ENCODE data around the gene ETV5.
"Not testable (repeated sequence)": the region's sequence is repeated elsewhere in the genome, so short reads cannot be mapped to it uniquely, and the experiment has no call there.

DNA sequence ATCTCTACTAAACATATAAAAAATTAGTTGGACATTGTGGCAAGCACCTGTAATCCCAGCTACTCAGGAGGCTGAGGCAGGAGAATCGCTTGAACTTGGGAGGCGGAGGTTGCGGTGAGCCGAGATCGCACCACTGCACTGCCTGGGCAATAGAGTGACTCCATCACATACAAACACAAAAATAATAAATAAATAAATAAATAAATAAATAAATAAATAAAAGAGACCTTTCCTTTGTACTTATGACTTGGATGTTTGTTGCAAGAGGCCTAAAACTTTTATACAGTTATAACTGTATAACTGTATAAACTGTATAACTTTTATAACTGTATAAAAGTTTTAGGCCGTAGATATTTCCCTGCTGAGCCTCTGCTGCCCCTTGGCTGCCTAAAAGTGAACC, 87.6 kb downstream of the ETV5 start:
- not testable (repeated sequence) for TF ChIP-seq POLR2AphosphoS5, EP300 (IDR thresholded peaks at IDR 0.05)
- TF ChIP-seq, protein P1, sequence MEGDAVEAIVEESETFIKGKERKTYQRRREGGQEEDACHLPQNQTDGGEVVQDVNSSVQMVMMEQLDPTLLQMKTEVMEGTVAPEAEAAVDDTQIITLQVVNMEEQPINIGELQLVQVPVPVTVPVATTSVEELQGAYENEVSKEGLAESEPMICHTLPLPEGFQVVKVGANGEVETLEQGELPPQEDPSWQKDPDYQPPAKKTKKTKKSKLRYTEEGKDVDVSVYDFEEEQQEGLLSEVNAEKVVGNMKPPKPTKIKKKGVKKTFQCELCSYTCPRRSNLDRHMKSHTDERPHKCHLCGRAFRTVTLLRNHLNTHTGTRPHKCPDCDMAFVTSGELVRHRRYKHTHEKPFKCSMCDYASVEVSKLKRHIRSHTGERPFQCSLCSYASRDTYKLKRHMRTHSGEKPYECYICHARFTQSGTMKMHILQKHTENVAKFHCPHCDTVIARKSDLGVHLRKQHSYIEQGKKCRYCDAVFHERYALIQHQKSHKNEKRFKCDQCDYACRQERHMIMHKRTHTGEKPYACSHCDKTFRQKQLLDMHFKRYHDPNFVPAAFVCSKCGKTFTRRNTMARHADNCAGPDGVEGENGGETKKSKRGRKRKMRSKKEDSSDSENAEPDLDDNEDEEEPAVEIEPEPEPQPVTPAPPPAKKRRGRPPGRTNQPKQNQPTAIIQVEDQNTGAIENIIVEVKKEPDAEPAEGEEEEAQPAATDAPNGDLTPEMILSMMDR (IDR thresholded peaks at IDR 0.05), result not testable (repeated sequence)
